Osteocyte (in vitro differentiated cells): ENCODE measurements around the gene ATF7IP2. TPM values are rescaled to one million over a fixed set of nuclear protein-coding genes. Genes with fewer than 3 reads are reported as not detected.

Experiments used
- DNase-seq: peaks from one replicate; pipeline ENCODE4 v3.0.0; 2021; ENCODE audit warnings: mixed read lengths; ENCODE audit not compliant: unreplicated experiment; ENCODE audit errors: extremely low spot score
- H3K27ac Mint-ChIP-seq: one replicate; pipeline ENCODE4 v1.8.0; 2021; ENCODE audit warnings: mild to moderate bottlenecking, mixed read lengths; ENCODE audit not compliant: unreplicated experiment
- H3K27me3 Mint-ChIP-seq: one replicate; pipeline ENCODE4 v1.8.0; 2021; ENCODE audit warnings: mixed read lengths; ENCODE audit not compliant: unreplicated experiment
- H3K36me3 Mint-ChIP-seq: one replicate; pipeline ENCODE4 v1.8.0; 2021; ENCODE audit warnings: mixed read lengths; ENCODE audit not compliant: unreplicated experiment
- H3K4me1 Mint-ChIP-seq: one replicate; pipeline ENCODE4 v1.8.0; 2021; ENCODE audit warnings: mixed read lengths; ENCODE audit not compliant: unreplicated experiment
- H3K4me3 Mint-ChIP-seq: one replicate; pipeline ENCODE4 v1.8.0; 2021; ENCODE audit warnings: mild to moderate bottlenecking, moderate library complexity, mixed read lengths; ENCODE audit not compliant: unreplicated experiment
- H3K9me3 Mint-ChIP-seq: one replicate; pipeline ENCODE4 v1.8.0; 2021; ENCODE audit warnings: mixed read lengths; ENCODE audit not compliant: unreplicated experiment
- total RNA-seq: library from RNA; stranded (reverse); gene quantifications from 2 replicates; pipeline ENCODE4 v1.2.1, GENCODE V29; 2021
- TF ChIP-seq, protein P1 (sequence below): fragments of 200-600 bp; sonication (generic); IDR thresholded peaks from 2 replicates; pipeline ENCODE4 v1.5.0; 2021; ENCODE audit warnings: antibody characterized with exemption, mild to moderate bottlenecking, moderate library complexity

ATF7IP2 gene
- total RNA-seq, 1 donor from 2014 or later, result 7.2 TPM

- no peak for DNase-seq
- H3K27ac Mint-ChIP-seq, result no peak overlapping the region
- no peaks in the 10 kb centered on the region for H3K36me3 Mint-ChIP-seq
Measured at GRCh38 chr16:10525214-10525825, 139.5 kb downstream of the ATF7IP2 start.

DNA sequence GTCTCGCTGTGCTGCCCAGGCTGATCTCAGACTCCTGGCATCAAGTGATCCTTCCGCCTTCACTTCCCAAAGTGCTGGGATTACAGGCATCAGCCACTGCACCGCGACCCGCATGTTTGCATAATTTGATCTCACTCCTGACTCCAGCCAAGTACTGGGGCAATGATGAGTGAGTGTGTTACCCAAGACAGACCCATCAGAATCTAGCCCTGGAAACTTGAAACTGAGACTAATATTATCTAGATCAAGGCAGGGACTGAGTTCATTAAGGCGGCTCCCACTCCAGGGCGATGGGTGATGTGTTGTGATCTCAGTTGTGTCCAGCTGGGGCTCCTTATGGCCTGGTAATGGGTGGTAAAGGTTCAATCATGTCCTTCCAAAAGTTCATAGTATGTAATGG is 141.1 kb downstream of the ATF7IP2 start:
- Mint-ChIP-seq H3K27ac (no peak overlapping the region), H3K9me3 (no peaks in the 10 kb centered on the region), H3K36me3 (no peaks in the 10 kb centered on the region)

More at GRCh38 chr16:10525214-10525825, 139.5 kb downstream of the ATF7IP2 start:
- no peaks in the 10 kb centered on the region for H3K9me3 Mint-ChIP-seq
- TF ChIP-seq, protein P1, sequence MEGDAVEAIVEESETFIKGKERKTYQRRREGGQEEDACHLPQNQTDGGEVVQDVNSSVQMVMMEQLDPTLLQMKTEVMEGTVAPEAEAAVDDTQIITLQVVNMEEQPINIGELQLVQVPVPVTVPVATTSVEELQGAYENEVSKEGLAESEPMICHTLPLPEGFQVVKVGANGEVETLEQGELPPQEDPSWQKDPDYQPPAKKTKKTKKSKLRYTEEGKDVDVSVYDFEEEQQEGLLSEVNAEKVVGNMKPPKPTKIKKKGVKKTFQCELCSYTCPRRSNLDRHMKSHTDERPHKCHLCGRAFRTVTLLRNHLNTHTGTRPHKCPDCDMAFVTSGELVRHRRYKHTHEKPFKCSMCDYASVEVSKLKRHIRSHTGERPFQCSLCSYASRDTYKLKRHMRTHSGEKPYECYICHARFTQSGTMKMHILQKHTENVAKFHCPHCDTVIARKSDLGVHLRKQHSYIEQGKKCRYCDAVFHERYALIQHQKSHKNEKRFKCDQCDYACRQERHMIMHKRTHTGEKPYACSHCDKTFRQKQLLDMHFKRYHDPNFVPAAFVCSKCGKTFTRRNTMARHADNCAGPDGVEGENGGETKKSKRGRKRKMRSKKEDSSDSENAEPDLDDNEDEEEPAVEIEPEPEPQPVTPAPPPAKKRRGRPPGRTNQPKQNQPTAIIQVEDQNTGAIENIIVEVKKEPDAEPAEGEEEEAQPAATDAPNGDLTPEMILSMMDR, result no peak
- H3K4me1 Mint-ChIP-seq, result no peaks in the 10 kb centered on the region
- no peaks in the 10 kb centered on the region for H3K27me3 Mint-ChIP-seq
- no peak overlapping the region for H3K4me3 Mint-ChIP-seq

GRCh38 chr16:10528635-10529034 is 142.8 kb downstream of the ATF7IP2 start:
- TF ChIP-seq, protein P1, result no peak
- Mint-ChIP-seq H3K4me1 (no peaks in the 10 kb centered on the region), H3K27ac (no peak overlapping the region), H3K9me3 (no peaks in the 10 kb centered on the region), H3K27me3 (no peaks in the 10 kb centered on the region), H3K4me3 (no peak overlapping the region), H3K36me3 (no peaks in the 10 kb centered on the region)
- DNase-seq, result no peak

More for the DNA sequence above, 141.1 kb downstream of the ATF7IP2 start:
- TF ChIP-seq, protein P1, result no peak
- H3K4me1 Mint-ChIP-seq, result no peaks in the 10 kb centered on the region
- DNase-seq, result no peak
- no peak overlapping the region for H3K4me3 Mint-ChIP-seq
- H3K27me3 Mint-ChIP-seq, result no peaks in the 10 kb centered on the region

DNA sequence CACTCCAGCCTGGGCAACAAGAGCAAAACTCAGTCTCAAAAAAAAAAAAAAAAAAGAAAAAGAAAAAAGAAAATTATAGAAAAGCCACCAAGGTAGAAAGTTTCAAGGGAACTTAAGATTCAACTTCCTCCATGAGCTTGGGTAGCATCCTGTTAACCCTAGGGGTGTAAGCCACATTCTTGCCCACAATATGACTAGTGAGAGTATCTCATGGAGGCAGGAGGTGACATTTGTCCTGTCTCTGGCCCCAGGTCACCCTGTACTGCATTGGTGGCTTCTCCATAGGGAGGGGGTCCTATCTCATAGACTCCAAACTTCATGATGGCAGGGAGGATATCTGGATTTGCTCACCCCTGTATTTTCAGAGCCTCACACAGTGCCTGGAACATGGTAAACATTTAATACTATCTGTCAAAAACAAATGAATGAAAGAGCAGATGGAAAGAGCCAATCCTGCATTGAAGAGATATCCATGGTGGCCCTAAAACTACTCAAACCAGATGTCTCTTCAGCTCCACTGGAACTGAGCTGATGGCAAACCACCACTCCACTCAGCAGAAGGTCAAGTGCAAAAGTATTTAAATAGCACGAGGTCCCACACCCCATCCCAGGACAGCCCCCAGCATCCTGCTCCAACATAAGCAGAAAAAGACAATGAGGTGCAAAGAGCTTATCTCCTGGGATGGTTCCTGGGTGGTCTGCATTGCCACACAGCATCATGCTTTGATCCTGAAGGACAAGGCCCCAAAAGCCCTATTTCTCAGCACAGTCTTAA is 144.2 kb downstream of the ATF7IP2 start:
- Mint-ChIP-seq H3K36me3 (no peaks in the 10 kb centered on the region), H3K27me3 (no peaks in the 10 kb centered on the region), H3K9me3 (no peaks in the 10 kb centered on the region), H3K4me3 (no peak overlapping the region), H3K27ac (no peak overlapping the region), H3K4me1 (no peaks in the 10 kb centered on the region)
- DNase-seq, result no peak
- TF ChIP-seq, protein P1, result no peak

DNA sequence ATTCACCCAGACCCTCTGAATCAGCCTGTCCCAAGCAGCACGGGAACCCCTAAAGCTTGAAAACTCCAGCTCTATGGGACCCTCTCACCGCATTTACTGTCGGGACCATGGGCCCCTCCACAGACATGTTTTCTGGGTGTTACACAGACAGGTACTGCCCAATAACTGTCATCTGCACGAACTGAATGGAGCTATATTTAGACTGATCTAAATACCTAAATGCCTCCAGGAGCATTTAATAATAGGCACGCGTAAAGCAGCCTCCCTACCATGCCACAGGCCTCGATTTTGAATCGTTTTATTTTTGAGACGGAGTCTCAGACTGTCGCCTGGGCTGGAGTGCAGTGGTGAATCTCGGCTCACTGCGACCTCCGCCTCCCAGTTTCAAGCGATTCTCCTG is 144.8 kb downstream of the ATF7IP2 start:
- Mint-ChIP-seq H3K27ac (no peak overlapping the region), H3K9me3 (no peaks in the 10 kb centered on the region), H3K27me3 (no peaks in the 10 kb centered on the region), H3K4me3 (no peak overlapping the region), H3K36me3 (no peaks in the 10 kb centered on the region), H3K4me1 (no peaks in the 10 kb centered on the region)
- no peak for DNase-seq
- TF ChIP-seq, protein P1, result no peak
